NOMO-1 treated with DMSO at 0.1 percent for 48 hours (cell line): ENCODE data around the gene HSPB6.
A peak's percentile ranks its signal among the peaks of the same experiment; 100 is the strongest.

ENCODE experiments used
- DNase-seq: peaks from one replicate; lab custom pipeline; 2025; ENCODE audit not compliant: unreplicated experiment; lab: John Stamatoyannopoulos, UW

The HSPB6 gene

DNA sequence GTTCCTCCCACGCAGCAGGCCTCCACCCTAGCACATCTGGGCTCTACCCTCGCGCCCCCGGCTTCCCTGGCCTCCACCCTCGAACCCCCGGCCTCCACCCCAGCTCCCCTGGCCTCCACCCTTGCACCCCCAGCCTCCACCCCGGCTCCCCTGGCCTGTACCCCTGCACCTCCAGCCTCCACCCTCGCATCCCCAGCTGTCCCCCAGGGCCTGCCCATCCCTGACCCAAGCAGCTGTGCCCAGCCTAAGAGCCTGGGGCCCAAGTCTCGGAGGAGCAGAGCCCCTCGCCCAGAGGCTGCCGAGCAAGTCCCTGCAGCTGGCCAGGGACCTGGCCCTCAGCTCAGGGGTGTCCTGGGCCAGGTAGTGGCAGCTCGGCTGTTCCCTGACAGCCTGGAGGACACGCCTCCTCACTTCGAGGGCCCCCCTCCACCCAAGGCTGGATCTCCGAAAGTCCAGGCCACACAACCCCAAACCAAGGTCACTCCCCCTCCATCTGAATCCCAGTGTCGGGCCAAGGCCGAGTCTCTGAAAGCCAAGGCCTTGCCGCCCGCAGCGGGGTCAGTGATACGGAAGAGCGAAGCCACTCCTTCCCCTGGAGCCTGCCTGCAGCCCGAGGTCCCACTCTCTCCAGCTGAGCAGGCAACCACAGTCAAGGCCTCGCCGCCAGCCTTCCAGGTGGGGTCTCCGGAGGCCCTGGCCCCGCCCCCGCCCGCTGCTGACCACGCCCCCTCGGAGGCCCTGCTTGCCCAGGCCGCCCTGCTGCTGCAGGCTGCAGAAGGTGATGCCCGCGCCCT, 10.7 kb upstream of the HSPB6 start:
- DNase-seq, result no peak

DNA sequence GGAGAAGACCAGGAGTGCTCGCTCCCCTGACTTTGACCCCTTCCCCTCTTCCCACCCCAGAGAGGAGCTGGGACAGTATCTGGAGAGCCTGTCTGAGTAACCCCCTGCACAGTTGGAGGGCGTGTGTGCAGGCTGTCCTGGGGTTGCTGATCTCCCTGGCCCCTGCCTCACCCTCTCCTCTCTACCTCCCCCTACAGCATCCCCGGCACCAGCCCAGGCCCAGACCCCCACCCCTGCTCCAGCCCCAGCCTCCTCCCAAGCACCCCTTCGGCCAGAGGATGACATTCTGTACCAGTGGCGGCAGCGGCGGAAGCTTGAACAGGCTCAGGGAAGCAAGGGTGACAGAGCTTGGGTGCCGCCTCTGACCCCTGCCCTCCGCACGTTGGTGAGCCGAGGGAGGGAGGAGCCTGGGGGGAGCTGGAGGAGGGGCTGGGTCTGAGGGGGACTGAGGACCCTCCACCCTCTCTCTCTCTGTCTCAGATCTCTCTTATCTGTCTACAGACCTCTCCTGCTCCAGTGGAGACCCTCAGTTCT, 9.8 kb upstream of the HSPB6 start:
- DNase-seq, result no peak

DNA sequence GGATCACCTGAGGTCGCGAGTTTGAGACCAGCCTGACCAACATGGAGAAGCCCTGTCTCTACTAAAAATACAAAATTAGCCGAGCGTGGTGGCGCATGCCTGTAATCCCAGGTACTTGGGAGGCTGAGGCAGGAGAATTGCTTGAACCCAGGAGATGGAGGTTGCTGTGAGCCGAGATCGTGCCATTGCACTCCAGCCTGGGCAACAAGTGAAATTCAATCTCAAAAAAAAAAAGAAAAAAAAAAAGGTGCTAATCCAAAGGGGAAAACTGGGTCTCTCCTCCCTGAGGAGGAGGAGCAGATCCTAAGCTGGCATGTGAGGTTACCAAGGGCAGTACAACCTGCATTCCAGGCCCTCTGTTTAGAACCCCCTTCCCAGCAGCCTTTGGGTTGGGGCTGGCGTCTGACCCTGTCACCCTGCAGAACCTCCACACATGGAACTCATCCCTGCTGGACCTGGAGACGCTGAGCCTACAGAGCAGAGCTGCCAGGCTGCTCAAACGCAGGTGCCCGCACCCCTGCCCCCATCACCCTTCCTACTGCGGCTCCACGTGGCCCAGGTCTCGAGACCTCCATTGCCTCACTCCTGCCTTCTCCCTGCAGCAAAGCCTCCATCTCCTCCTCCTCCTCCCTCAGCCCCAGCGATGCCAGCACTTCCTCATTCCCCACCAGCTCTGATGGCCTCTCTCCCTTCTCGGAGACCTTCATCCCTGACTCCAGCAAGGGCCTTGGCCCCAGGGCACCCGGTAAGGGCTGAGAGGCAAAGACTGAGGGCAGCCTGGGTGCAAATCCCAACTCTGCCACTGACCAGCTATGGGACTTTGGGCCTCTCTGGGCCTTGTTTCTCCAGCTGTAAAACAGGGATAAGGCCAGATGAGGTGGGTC, 7.8 kb upstream of the HSPB6 start:
- DNase-seq, result no peak

DNA sequence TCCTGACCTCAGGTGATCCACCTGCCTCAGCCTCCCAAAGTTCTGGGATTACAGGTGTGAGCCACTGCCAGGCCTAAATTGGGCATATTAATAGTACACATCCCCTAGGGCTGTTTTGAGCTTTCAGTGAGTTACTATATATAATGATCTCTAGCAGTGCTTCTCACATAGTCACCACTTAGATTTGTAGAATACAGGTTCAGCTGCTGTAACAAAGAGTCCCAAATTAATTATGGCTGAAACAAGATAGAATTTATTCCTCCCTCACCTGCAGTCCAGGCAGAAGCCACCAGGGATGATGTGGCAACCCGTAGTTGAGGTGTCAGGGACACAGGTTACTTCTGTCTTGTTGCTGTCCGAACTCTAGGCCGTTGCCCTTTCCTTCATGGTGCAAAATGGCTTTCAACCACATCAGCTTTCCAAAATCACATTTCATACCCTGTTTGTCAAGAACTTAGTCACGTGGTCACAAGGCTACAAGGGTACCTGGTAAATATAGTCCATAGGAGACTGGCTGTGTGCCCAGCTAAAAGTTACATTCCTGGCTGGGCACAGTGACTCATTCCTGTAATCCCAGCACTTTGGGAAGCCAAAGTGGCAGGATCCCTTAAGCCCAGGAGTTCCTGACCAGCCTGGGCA, 4.0 kb upstream of the HSPB6 start:
- no peak for DNase-seq

DNA sequence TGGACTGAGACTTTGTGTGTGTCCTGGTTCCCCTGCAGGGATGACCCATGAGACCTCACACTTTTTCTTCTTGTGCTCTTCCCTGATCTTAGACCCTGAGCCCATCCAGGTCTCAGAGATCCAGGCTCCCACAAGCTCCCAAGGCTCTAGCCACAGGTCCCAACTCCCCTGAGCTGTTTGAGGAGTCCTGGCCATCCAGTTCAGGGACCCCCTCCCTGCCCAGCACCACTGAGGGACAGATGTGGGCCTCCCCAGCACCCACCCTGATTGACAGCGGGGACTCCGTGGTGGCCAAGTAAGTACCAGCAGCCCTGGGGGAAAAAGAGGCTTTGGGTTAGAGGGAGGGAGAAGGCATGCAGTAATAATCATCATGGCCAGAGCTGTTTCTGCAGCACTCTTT, 2.9 kb upstream of the HSPB6 start:
- no peak for DNase-seq

DNA sequence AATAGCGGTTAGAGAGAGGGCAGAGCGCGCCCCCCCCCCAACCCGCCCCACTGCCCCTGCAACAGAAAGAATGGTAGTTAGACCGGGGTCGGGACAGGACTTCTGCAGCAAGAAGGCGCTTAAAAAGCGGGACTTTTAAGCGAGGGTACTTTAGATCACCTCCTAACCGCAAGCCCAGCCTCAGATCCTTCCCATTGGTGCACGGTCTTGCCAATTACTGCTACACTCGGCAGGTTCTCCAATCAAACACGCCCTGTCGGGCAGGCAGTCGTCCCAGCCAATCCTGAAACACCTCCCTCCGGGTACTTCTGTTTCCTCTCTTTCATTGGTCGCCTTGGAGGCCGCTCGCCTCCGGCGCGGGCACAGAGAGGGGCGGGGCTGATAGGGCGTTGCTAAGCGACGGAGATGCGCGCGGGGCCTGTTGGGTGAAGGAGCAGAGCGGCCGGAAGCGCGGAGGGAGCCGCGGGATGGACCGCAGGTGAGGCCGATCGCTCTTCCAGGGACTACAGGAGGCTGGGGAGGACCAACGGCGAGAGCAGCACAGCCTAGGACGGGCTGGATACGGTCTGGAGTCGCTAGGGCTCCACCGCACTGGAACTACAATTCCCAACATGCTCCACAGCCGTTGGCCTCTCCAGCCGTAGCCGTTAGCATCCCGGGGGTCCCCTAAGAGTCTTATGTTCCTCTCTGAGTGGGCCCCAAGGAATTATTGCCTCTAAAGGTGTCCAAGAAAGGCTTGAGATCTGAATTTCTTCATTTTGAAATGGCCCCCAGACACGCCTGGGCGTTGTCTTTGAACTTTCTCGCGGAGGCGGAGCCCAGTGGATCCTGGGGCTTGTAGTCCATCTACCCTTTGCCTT, 1.1 kb upstream of the HSPB6 start, which contains the start of gene PROSER3:
TSS of gene PROSER3 (plus strand) at position 428 of the 860 bp plus-strand sequence. CDS start at position 468, 40 bp downstream.
- peak; percentile 99 for DNase-seq

DNA sequence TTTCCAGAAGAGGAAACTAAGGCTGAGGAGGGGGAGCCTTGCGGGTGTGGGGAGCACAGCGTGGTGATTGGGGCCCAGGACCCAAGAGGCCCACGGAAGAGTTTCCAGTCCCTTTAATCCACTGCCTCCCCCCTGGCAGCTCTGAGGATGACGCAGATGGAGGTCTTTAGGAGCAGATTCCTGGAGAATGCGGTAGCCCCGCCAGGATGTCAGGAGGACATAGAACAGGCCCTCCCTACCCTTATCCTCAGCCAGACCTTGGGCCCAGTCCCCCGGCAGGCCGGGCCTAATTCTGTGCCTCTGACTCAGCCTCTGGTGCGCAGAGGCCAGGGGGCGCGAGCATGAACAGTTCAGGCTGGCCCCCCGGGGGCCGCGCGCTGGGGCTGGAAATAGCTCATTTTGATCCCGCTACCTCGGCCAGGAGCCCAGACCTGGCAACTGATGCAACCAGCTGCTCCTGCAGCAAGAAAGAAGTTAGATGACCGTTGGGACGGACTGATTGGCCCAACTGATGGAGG, 461 bp upstream of the HSPB6 start:
- no peak for DNase-seq

DNA sequence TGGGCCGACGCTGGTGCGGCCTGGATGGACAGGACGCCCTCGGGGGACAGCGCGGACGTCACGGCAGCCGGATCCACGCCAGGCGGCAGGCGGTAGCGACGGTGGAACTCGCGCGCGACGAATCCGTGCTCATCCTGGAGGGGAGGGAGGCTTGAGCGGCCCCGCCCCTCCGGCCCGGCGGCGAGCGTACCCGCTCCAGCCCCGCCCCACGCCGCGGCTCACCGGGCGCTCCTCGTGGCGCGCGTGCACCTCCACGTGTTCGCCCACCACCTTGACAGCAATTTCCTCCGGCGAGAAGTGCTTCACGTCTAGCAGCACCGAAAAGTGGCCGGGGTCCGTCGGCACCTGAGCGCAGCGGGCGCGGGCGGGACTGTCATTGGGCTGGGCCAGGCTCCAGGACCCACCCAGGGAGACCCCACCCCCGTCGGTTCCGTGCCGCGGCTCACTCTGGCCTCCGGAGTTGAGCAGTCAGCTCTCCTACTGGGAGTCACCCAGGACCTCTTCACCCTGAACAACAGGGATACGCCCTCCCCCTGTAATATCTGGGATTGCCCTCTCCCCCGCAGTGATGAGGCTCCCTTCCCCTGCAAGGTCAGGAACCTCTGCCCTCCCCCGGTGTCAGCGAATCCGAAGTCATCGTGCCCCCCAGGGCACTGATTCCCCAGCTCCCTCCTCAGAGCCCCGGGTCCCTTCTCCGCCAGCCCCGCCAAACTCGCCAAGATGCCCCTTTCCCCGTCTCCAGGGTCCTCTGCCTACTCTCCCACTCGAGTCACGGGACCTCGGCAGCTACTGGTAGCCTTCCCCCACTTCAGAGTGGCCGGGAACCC, 1.1 kb downstream of the HSPB6 start:
- DNase-seq, result no peak

DNA sequence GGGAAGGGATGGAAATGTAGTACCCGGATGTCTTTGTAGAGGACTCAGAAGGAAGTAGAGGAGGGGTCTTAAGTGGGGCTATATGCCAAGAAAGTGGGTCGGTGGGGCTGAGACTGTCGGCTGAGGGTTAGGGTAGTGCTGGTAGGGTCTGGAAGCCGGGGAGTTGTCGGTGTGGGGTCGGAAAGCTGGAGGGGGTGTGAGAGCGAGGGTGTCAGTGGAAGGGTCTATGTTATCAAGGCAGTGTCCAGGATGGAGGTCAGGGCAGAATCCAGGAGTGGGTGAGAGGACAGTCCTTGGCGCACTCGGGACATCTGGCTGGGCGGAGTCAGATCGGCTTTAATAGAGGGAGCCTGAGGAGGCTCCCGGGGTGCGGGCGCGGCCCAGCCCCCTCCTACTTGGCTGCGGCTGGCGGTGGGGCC, 1.7 kb downstream of the HSPB6 start:
- DNase-seq, result no peak

DNA sequence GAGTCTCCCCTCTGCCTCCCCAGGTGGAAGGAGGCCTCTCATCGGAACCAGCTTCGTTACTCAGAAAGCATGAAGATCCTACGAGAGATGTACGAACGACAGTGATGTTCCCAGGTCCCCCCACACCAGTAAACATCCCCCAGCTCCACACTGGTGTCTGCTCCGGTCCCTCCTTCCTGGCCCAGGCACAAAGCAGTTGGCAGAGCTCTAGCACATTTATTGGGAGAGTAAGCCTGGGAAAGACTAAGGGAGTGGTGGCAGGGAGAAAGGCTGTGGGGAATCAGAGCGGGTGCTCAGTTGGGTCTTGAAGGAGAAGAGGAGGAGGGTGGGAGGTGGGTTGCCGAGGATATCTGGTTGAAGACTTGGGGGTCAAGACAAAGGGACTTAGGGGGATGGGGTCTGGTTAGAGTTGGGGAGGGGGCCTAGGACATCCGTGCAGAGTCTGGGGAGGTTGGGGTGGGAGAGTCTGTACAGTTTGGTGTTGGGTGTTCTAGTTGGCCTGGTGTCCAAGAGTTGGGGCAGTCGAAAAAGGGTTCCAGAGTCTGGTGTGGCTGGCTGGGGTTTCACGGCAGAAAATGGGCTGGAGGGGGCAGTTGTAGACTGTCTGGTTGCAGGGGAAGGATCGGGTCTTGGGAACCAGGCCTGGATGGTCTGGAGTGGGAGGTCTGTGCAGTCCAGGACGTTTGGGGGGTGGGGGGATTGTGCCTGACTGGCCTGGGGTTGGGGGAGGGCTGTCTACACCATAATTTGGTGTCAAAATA, 2.3 kb downstream of the HSPB6 start:
- no peak for DNase-seq

DNA sequence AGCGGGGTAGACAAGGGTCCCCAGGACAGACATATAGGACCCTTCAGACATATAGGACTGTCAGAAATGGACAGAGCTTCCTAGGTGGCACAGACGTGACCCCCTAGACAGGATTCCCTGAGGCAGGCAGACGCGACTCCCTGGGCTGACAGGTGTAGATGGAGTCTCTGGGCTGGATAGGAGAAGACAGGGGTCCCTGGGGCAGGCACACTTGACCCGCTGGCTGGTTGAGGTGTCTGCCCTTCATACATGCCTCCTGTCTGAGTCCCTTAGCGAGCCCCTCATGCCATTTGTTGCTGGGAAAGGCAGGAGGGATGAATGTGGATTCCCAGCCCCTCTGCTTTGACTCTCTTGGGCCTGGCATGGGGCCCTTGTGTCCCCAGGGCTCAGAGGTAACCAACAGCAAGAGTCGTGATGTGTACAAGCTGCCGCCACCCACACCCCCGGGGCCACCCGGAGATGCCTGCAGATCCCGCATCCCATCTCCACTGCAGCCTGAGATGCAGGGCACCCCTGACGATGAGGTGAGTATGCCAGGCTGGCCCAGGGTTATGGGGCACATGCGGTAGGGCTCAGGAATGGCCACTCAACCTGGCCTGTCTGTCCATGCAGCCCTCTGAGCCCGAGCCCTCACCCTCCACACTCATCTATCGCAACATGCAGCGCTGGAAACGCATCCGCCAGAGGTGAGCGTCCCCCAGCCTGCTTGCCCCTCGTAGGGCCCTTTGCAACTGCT, 3.0 kb downstream of the HSPB6 start:
- DNase-seq, result no peak

DNA sequence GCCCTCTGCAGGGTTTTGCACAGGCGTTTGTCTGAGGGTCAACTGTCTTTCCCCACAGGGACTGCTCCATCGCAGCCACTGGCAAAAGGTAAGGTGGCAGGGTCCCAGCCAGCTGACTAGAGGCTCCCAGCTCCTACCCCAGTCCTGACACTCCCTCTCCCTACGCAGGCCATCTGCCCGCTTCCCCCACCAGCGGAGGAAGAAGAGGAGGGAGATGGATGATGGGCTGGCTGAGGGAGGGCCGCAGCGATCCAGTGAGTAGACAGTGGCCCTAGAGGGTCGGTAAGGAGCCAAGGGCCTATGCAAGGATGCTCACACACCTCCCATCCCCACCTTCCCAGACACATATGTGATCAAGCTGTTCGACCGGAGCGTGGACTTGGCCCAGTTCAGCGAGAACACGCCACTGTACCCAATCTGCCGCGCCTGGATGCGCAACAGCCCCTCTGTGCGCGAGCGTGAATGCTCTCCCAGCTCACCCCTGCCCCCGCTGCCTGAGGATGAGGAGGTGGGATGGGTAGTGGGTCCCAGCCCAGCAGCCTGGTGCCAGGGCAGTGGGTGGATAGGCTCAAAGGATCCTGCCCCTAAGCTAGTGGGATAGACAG, 4.0 kb downstream of the HSPB6 start:
- DNase-seq, result no peak

DNA sequence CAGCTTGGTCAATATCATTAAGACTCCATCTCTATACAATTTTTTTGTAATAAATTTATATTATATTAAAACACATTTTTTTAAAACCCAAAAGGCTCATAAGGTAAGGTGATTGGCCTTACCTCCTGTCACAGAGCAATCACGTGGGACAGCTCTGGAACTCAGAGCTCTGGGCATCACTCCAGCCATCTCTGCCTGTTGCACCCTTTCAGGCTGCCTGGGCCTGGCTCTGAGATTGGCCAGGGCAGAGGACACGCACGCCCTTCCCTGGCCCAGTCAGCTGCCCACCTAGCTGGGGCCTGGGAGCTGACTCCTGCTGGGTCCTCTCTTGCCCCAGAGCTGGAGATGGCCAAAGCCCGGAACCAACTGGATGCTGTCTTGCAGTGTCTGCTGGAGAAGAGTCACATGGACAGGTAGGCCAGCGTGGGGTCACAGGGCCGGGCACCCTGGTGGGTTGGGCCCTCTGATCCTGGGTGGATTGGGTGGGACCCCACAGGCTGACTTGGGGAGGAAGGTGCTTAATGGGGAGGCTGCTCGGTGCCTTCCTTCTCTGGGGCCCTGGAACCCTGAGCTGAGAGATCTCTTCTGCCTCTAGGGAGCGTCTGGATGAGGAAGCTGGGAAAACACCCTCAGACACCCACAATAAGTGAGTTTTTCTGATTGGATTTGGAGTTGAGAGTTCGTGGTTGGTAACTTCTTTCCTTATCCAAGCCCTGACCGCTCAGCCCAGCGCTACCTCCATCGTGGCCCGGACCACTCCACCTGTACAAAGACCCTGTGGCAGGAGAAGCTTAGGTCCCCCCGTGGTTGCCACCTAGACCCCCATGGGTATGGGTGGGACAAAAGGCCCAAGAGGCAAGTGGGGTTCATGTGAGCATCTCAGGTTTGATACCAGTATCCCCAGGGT, 4.7 kb downstream of the HSPB6 start:
- DNase-seq, result no peak

DNA sequence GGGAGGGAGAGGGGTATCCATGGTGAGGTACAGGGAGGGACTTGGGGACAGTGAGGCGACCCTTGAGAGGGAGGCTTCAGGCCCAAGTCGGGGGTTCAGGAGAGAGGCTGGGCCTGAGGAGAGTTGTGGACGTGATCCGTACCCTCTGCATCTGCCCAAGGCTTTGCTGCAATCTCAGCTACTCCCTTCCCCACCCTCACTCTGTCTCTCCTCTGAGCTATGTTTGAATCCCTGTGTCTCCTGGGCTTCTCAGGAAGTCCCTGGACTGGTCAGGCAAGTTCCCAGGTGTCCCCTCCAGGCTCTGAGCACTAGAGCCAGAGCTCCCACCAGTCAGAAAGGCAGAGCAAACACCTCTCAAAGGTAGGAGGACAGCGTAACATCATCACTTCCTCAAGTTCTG, 6.7 kb downstream of the HSPB6 start:
- no peak for DNase-seq

DNA sequence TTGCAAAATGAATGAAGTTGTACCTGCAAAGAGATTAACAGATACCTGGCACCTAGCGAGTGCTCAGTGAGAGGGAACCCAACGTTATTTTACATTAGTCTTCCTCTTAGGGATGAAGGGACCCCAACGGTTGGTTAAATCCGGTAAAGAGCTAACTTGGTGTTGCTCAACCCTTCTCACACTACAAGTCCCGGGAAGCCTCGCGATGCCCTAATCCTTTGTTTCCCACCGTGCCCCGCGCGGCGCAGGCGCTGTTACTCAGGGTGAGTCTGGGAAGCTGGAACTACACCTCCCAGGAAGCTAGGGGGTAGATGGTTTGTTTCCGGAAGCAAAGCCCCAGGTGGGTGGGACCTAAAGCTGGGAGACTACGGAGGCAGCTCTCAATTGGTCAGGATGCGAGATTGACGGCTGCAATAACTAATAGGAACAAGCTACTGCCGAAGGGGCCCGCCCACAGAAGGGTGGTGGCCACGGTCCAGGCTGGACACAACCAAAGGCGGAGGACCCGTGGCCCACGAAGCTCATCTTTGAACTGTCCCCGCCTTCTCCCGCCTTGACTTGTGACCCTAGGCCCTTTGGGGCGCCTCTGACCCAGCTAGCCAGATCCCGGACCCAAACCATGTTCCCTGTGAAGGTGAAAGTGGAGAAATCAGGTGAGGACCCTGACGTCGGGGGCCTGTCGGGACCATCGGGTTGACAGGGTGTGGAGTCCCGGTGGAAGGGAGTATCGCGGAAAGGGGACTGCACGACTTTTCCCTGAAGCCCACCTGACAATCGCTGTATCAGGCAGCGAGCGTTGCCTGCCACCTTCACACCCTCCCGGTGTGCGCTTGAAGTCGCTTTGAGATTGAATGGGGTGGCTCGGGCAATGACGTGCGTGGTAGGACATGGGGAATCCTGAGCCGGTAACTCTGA, 8.5 kb downstream of the HSPB6 start, which contains the start of gene LIN37:
TSS of gene LIN37 (plus strand) at position 471 of the 915 bp plus-strand sequence. CDS start at position 620, 149 bp downstream.
- DNase-seq, result peak; percentile 98
